ENCODE measurements around the gene CCP110.

GRCh38 chr16:19488213-19488640 is 35.5 kb upstream of the CCP110 start:
- no peak for TF ChIP-seq CTCF (conservative IDR thresholded peaks at IDR 0.05; ENCODE audit: low read depth in 2 of 2)
- no peak for TF ChIP-seq POLR2AphosphoS5 (IDR thresholded peaks at IDR 0.05; ENCODE audit: low read depth)
- no peak for TF ChIP-seq EZH2 (IDR thresholded peaks at IDR 0.05; ENCODE audit: low read depth, unreplicated experiment)
- no peak for TF ChIP-seq JUNB (IDR thresholded peaks at IDR 0.05; ENCODE audit: unreplicated experiment)
- no peak for TF ChIP-seq EZH2phosphoT487 (IDR thresholded peaks at IDR 0.05; ENCODE audit: unreplicated experiment)
- TF ChIP-seq REST (IDR thresholded peaks at IDR 0.05; ENCODE audit: unreplicated experiment): no peak
- no peak for TF ChIP-seq NANOG (IDR thresholded peaks at IDR 0.05; ENCODE audit: borderline replicate concordance)
- no peak for TF ChIP-seq ZNF462 (CRISPR knock-in tag; IDR thresholded peaks at IDR 0.05)
- no peak for TF ChIP-seq CREB1 (CRISPR knock-in tag; IDR thresholded peaks at IDR 0.05; ENCODE audit: low read depth)

Data from GM23338 (cell line).